Measurements from ENCODE around the gene FH. TPM values are rescaled to one million over a fixed set of nuclear protein-coding genes. Genes with fewer than 3 reads are reported as not detected.

The FH gene
- total RNA-seq, 1 donor from 2014 or later: 56.0 TPM

DNA sequence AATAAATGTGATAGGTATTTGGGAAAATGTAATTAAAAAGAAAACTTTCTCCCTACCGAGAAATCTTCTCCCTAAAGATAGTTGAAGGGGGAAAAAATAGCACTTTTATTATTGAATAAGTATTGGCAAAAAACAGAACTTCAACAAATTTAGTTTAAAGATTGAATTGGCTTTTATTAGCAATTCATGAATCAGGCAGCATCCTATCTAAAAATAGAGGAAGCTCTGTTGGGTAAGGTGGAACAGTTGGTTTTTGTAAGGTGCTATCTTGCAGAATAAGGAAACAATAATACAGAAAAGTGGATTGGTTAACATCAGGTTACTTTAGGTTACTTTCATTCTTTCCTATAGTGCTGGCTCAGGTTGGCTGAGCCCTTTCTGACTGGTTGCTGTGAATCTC is 62.8 kb downstream of the FH start:
- H3K4me3 Mint-ChIP-seq: no peak overlapping the region
- no peaks in the 10 kb centered on the region for H3K4me1 Mint-ChIP-seq
- H3K27ac Mint-ChIP-seq: no peak overlapping the region
- ChIA-PET POLR2A (no interaction called here), CTCF (no interaction called here)
- peaks cover 11% of the 10 kb centered on the region for H3K27me3 Mint-ChIP-seq
- H3K36me3 Mint-ChIP-seq (ENCODE audit: low read depth): no peaks in the 10 kb centered on the region
- TF ChIP-seq, protein P1, sequence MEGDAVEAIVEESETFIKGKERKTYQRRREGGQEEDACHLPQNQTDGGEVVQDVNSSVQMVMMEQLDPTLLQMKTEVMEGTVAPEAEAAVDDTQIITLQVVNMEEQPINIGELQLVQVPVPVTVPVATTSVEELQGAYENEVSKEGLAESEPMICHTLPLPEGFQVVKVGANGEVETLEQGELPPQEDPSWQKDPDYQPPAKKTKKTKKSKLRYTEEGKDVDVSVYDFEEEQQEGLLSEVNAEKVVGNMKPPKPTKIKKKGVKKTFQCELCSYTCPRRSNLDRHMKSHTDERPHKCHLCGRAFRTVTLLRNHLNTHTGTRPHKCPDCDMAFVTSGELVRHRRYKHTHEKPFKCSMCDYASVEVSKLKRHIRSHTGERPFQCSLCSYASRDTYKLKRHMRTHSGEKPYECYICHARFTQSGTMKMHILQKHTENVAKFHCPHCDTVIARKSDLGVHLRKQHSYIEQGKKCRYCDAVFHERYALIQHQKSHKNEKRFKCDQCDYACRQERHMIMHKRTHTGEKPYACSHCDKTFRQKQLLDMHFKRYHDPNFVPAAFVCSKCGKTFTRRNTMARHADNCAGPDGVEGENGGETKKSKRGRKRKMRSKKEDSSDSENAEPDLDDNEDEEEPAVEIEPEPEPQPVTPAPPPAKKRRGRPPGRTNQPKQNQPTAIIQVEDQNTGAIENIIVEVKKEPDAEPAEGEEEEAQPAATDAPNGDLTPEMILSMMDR (IDR thresholded peaks at IDR 0.05): no peak
- intact Hi-C loops (cut with micrococcal nuclease): no loop called here
- DNase-seq: no peak
- ATAC-seq (ENCODE audit: low read depth): no peak
- no peaks in the 10 kb centered on the region for H3K9me3 Mint-ChIP-seq

DNA sequence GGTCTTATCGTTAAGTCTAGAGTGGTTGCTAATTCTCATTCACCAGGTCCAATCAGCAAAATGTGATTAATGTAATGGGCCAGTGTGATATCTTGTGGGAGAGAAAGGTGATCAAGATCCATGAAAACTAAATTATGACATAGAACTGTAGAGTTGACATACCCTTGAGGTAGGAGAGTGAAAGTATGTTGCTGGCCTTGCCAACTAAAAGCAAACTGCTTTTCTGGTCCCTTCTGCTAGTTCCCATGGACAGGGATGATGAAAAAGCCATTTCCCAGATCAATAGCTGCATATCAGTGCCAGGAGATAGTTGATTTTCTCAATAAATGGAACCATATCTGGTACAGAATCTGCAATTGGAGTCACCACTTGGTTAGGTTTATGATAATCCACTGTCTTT is 65.8 kb downstream of the FH start:
- TF ChIP-seq, protein P1 (IDR thresholded peaks at IDR 0.05): no peak
- Mint-ChIP-seq H3K27me3 (no peaks in the 10 kb centered on the region), H3K27ac (no peak overlapping the region), H3K4me3 (no peak overlapping the region), H3K4me1 (no peaks in the 10 kb centered on the region), H3K9me3 (no peaks in the 10 kb centered on the region), H3K36me3 (ENCODE audit: low read depth) (no peaks in the 10 kb centered on the region)
- ATAC-seq (ENCODE audit: low read depth): no peak
- POLR2A ChIA-PET: no interaction called here
- CTCF ChIA-PET: no interaction called here
- intact Hi-C loops (cut with micrococcal nuclease): no loop called here
- no peak for DNase-seq

DNA sequence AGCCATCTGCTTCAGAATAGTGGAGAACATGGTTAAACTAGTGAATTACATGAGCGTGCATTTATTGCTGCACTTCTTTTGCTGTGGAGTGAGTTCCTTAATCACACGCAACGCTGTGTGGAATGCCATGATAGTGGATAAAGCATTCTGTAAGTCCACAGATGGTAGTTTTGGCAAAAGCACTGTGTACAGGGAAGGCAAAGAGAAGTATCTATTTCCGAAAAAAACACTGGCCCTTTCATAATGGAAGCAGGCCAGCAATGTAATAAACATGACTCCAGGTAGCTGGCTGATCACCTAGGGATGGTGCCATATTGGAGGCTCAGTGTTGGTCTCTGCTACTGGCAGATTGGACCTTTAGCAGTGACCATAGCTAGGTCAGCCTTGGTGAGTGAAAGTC is 67.6 kb downstream of the FH start:
- intact Hi-C loops (cut with micrococcal nuclease): no loop called here
- Mint-ChIP-seq H3K9me3 (no peaks in the 10 kb centered on the region), H3K4me3 (no peak overlapping the region), H3K36me3 (ENCODE audit: low read depth) (no peaks in the 10 kb centered on the region), H3K27ac (no peak overlapping the region), H3K27me3 (no peaks in the 10 kb centered on the region), H3K4me1 (no peaks in the 10 kb centered on the region)
- POLR2A ChIA-PET: no interaction called here
- no peak for ATAC-seq (ENCODE audit: low read depth)
- TF ChIP-seq, protein P1 (IDR thresholded peaks at IDR 0.05): no peak
- CTCF ChIA-PET: no interaction called here
- no peak for DNase-seq

Other genes starting within 250 kb of the FH start
- 0.39 and 0.49 TPM in 2 replicates for gene RGS7, start 162.6 kb downstream of the FH start, total RNA-seq
- gene KMO, start 12.6 kb upstream of the FH start, total RNA-seq: 44.8 and 53.6 TPM in 2 replicates
- gene CHML, start 120.6 kb upstream of the FH start, total RNA-seq: 28.3 and 35.2 TPM in 2 replicates
- gene OPN3, start 120.6 kb upstream of the FH start, total RNA-seq: 31.5 and 32.1 TPM in 2 replicates
- 0.34 and 0.58 TPM in 2 replicates for gene WDR64, start 132.5 kb upstream of the FH start, total RNA-seq

All from activated B cell treated with CpG ODN at 0.5 μM for 24 hours (primary cell).